Neural progenitor cell (in vitro differentiated cells): Measurements from ENCODE around the gene PDLIM1.

ENCODE experiments used
- EZH2 ChIP-seq: fragments of 200-600 bp; sonication (generic); IDR thresholded peaks from 2 replicates; pipeline ENCODE4 v1.6.1; 2017; ENCODE audit warnings: antibody characterized with exemption, mild to moderate bottlenecking, moderate library complexity
- TF ChIP-seq, protein P1 (sequence below): fragments of 200-600 bp; sonication (generic); IDR thresholded peaks from 2 replicates; pipeline ENCODE4 v1.5.1; 2017; ENCODE audit warnings: antibody characterized with exemption, mild to moderate bottlenecking

DNA sequence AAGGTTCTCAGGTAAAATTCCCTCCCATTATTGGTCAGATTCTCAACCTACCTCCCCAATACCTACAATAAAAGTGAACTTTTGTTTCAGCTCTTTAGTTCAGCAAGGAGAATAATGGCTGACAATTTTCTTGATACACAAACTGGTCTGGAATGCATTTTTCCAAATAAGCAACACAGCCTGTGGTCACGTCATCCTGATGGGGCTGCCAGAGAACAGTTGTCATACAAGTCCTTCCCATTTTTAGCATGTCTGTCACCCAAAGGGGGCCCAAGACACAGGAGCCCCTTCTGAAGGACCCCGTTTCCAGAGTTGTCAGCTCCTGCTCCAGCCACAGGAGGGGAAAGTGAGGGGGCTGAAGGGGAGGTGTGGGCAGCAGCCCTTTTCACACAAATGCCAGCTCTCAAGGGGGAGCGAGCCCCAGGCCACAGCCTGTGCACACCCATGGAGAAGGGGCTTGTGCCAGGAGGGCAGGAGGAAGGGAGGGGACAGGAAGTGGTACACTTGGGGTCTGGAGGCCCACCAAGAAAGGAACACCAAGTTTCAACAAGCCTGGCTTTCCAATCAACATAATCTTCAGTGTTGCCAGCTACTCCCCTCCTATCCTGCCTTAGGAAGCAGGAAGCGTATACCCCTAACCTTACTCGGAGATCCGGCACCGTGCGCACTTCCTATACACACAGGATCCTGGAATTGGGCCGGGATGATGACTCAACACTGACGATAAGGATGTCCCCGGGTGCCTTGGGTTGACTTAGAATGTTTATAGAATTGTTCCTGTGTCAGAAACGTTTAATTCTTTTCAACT lies 43.4 kb upstream of the PDLIM1 start:
- TF ChIP-seq, protein P1, sequence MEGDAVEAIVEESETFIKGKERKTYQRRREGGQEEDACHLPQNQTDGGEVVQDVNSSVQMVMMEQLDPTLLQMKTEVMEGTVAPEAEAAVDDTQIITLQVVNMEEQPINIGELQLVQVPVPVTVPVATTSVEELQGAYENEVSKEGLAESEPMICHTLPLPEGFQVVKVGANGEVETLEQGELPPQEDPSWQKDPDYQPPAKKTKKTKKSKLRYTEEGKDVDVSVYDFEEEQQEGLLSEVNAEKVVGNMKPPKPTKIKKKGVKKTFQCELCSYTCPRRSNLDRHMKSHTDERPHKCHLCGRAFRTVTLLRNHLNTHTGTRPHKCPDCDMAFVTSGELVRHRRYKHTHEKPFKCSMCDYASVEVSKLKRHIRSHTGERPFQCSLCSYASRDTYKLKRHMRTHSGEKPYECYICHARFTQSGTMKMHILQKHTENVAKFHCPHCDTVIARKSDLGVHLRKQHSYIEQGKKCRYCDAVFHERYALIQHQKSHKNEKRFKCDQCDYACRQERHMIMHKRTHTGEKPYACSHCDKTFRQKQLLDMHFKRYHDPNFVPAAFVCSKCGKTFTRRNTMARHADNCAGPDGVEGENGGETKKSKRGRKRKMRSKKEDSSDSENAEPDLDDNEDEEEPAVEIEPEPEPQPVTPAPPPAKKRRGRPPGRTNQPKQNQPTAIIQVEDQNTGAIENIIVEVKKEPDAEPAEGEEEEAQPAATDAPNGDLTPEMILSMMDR = no peak
- TF ChIP-seq EZH2 = no peak
